ENCODE measurements around the gene ONECUT3.

- TF ChIP-seq CTCF (conservative IDR thresholded peaks at IDR 0.05) (peak; percentile 98), ZFX (IDR thresholded peaks at IDR 0.05) (no peak)
These were observed 72.7 kb downstream of the ONECUT3 start for GRCh38 chr19:1825909-1826556.
